ENCODE measurements around the gene CTXND1.

DNA sequence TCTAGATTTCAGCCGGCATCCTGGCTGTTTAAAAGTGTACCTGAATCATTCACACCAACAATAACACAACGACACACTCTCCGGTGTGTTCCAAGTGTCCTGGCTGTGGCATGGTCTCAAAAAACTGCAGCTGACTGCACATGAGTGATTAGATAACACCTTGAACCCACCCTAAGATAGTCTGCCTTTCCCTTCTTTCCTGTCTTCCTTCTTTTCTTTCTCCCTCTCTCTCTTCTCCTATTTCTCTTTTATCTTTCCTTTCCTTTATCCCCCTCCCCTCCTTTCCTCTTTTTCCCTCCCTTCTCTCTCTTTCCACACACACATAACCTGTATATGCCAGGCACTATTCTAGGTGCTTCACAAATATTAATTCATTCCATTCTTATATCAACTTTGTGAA lies 100.4 kb downstream of the CTXND1 start:
- TF ChIP-seq CTCF (IDR thresholded peaks at IDR 0.05) = no peak
- no peak for TF ChIP-seq POLR2A (IDR thresholded peaks at IDR 0.05; ENCODE audit: low read length)
- TF ChIP-seq, protein P1, sequence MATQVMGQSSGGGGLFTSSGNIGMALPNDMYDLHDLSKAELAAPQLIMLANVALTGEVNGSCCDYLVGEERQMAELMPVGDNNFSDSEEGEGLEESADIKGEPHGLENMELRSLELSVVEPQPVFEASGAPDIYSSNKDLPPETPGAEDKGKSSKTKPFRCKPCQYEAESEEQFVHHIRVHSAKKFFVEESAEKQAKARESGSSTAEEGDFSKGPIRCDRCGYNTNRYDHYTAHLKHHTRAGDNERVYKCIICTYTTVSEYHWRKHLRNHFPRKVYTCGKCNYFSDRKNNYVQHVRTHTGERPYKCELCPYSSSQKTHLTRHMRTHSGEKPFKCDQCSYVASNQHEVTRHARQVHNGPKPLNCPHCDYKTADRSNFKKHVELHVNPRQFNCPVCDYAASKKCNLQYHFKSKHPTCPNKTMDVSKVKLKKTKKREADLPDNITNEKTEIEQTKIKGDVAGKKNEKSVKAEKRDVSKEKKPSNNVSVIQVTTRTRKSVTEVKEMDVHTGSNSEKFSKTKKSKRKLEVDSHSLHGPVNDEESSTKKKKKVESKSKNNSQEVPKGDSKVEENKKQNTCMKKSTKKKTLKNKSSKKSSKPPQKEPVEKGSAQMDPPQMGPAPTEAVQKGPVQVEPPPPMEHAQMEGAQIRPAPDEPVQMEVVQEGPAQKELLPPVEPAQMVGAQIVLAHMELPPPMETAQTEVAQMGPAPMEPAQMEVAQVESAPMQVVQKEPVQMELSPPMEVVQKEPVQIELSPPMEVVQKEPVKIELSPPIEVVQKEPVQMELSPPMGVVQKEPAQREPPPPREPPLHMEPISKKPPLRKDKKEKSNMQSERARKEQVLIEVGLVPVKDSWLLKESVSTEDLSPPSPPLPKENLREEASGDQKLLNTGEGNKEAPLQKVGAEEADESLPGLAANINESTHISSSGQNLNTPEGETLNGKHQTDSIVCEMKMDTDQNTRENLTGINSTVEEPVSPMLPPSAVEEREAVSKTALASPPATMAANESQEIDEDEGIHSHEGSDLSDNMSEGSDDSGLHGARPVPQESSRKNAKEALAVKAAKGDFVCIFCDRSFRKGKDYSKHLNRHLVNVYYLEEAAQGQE (IDR thresholded peaks at IDR 0.05) = no peak
- TF ChIP-seq JUNB (IDR thresholded peaks at IDR 0.05) = no peak
- TF ChIP-seq SMC3 (IDR thresholded peaks at IDR 0.05) = no peak
- no peak for TF ChIP-seq CBX2 (IDR thresholded peaks at IDR 0.05; ENCODE audit: borderline replicate concordance, low read depth)
- TF ChIP-seq RCOR1 (IDR thresholded peaks at IDR 0.05; ENCODE audit: low read depth, low read length) = no peak
